HEK293T (cell line): Measurements from ENCODE around the gene CCDC157.

Experiments used
- CTBP1 ChIP-seq: fragments of 450-650 bp; IDR thresholded peaks from 2 replicates; pipeline ENCODE4 v1.6.1; 2016; ENCODE audit warnings: borderline replicate concordance
- FOXA1 ChIP-seq: fragments of 450-650 bp; IDR thresholded peaks from 2 replicates; pipeline ENCODE4 v1.6.1; 2016; ENCODE audit warnings: mild to moderate bottlenecking
- FOXK2 ChIP-seq: fragments of 450-650 bp; IDR thresholded peaks from 2 replicates; pipeline ENCODE4 v1.6.1; 2016; ENCODE audit warnings: mild to moderate bottlenecking
- FOXM1 ChIP-seq: fragments of 450-650 bp; IDR thresholded peaks from 2 replicates; pipeline ENCODE4 v1.6.1; 2017; ENCODE audit warnings: mild to moderate bottlenecking, borderline replicate concordance
- HDGF ChIP-seq: fragments of 450-650 bp; IDR thresholded peaks from 2 replicates; pipeline ENCODE4 v1.6.1; 2017; ENCODE audit warnings: antibody characterized with exemption, borderline replicate concordance
- LEF1 ChIP-seq: fragments of 450-650 bp; IDR thresholded peaks from 2 replicates; pipeline ENCODE4 v1.6.1; 2017; ENCODE audit warnings: mild to moderate bottlenecking, borderline replicate concordance

- TF ChIP-seq FOXM1 (no peak), HDGF (no peak), LEF1 (no peak), FOXK2 (no peak), FOXA1 (no peak), CTBP1 (no peak)
These were observed 396 bp downstream of the CCDC157 start for GRCh38 chr22:30357236-30357570.
